DMS 273 (cell line): ENCODE measurements around the gene PPP2R1B.
A peak's percentile ranks its signal among the peaks of the same experiment; 100 is the strongest.

ENCODE experiments used
- DNase-seq: peaks from one replicate; lab custom pipeline; 2025; ENCODE audit not compliant: unreplicated experiment; lab: John Stamatoyannopoulos, UW

Gene PPP2R1B

DNA sequence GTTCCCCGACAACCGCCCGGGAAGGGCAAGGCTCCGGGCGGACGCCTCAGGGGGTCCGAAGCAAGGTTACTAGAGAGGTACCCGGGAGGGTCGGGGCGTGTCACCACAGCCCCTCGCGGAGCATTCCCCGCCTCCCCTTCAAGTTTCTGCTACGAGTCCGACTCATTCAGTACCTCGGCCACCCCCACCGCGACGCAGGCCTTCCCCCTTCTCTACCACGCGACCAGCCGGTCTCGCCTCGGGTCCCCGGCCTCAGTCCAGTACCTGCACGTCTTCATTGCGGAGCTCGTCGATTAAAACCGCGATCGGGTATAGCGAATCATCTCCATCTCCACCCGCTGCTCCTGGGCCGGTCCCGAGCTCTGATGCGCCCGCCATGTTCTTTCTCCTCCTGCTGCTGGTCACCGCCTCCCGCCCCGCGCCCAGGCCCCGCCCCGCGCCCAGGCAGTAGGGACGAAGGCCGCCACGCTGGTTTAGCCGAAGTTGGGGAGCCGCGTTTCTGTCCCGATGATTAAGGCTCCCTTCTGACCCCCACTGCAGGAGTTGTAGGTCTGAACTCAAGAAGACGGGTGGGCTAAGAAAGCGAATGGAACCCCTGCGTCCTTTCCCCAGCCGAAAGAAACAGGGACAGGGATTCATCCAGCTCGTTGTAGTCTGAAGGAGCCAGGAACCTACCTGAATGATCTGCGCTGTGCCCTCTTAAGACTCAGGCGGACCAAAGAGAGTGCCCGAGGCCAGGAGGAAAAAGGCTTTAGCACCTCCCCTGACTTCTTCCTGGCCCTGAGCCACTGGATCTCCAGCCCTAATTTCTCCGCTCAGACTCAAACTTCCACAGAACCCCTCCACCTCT is at the start of gene PPP2R1B:
Gene PPP2R1B (minus strand): TSS at position 406 of the 850 bp plus-strand sequence. CDS start 28 bp downstream, at position 378.
- peak; percentile 80 for DNase-seq

- no peak for DNase-seq
Observed at GRCh38 chr11:111815489-111815888, 49.3 kb upstream of the PPP2R1B start.

GRCh38 chr11:111814557-111815320 is 48.5 kb upstream of the PPP2R1B start:
- DNase-seq = peak; percentile 86

DNA sequence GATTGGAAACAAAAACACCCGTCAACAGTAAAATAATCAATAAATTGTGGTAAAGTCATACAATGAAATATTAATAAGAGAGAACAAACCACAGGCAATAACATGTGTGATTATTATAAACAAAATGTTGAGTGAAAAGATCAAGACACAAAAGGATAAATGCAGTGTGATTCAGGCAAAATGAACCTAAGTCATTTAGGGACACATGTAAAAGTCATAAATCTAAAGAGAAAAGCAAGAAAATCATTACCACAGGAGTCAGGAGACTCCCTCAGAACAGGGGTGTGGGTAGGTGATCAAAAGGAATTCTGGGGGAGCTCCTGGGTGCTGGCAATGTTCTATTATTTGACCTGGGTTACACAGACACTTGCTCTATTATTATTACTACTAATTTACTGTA is 47.9 kb upstream of the PPP2R1B start:
- peak; percentile 20 for DNase-seq

GRCh38 chr11:111812211-111812610 is 46.0 kb upstream of the PPP2R1B start:
- DNase-seq = no peak

- no peak for DNase-seq
Observed at GRCh38 chr11:111811445-111811844, 45.3 kb upstream of the PPP2R1B start.

DNA sequence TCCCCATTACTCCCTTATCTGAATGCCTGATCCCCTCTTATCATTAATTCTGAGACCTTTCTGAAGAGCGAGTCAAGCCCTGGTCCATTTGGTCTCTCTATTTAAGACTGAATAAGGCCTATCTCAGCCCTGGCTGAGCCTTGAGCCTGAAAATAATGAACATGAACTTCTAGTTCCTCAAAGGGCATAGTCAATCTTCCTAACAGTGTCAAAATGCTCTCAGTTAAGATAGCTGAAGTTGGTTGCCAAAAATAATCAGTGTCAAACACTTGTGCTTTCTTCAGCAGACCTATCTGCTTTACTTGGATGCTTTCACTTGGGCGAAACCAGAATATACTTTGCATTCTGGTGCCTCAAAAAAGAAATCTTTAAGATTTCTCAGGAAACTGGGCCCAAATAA is 42.6 kb upstream of the PPP2R1B start:
- DNase-seq = no peak

GRCh38 chr11:111808063-111808588 is 41.9 kb upstream of the PPP2R1B start:
- DNase-seq = no peak

DNA sequence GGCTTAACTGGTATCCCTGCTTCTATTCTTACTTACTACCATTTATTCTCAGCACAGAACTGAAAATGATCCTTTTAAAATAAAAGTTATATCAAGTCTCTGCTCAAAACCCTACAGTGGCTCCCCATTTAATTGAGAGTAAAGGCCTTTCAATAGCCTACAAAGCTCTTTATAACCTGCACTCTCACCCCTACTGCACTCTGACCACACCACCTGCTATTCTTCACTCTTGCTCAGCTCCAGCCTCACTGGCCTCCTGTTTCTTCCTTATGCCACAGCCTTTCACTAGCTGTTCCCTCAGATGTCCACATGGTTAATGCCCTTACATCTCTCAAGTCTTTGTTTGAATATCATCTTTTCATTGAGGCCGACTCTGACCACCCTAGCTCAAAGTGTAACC is 40.9 kb upstream of the PPP2R1B start:
- DNase-seq = no peak

- peak; percentile 12 for DNase-seq
Observed at GRCh38 chr11:111801135-111801534, 34.9 kb upstream of the PPP2R1B start.

GRCh38 chr11:111798279-111798678 is 32.1 kb upstream of the PPP2R1B start:
- peak; percentile 6 for DNase-seq

DNA sequence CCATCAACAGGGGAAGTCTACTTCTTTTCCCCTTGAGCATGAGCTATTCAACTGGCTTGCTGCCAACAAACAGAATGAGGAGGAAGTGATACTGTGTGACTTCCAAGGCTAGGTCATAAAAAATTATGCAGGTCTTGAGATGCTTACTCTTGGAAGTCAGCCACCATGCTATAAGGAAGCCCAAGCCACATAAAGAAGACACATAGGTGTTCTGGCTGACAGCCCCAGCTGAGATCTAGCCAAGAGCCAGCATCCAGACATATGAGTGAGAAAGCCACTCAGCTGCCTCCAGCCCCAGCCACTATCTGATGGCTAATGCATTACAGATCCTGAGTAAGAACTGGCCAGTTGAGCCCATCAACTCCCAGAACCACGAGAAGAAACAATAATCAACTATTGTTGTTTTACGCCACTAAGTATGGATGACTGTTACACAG is 31.0 kb upstream of the PPP2R1B start:
- DNase-seq = peak; percentile 94

DNA sequence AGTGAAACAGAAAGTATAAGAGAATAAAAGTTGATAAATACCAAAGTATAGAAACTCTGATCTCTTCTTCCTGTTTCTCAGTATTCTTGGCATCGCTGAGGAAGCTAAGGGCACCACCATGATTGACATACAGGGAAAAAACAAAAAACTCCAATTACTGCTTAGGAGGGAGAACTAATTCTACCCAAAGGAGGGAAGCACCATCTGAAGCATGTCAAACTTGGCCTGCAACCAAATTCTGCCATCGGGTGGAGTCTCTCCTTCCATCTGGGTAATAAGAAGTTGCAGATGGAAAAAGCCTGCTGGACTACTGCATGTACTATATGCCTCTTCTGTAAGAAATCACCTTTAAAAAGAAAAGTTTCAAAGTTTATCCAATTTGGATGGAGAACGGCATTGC is 30.5 kb upstream of the PPP2R1B start:
- DNase-seq = peak; percentile 96

GRCh38 chr11:111795334-111795985 is 29.3 kb upstream of the PPP2R1B start:
- peak; percentile 5 for DNase-seq

- DNase-seq = peak; percentile 39
Observed at GRCh38 chr11:111793863-111794262, 27.7 kb upstream of the PPP2R1B start.

- DNase-seq = no peak
Observed at GRCh38 chr11:111792955-111793500, 26.8 kb upstream of the PPP2R1B start.

DNA sequence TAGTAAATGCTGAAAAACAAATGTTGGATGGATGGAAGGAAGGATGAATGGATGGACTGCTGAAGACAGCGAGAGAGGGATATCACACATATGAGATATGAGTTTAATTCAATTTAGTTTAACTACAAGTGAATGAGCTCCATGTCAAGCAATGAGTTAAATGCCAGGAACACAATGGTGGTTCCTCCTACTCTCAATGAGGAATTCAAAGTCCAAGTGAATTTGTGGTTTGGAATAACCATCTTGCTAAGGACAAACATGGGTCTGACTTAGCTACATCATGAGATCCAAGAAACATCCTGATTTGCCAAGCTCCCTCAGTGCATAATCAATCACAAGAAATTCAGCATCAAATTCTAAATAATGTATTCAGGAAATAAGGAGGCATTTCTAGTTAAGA is 26.1 kb upstream of the PPP2R1B start:
- DNase-seq = no peak

DNA sequence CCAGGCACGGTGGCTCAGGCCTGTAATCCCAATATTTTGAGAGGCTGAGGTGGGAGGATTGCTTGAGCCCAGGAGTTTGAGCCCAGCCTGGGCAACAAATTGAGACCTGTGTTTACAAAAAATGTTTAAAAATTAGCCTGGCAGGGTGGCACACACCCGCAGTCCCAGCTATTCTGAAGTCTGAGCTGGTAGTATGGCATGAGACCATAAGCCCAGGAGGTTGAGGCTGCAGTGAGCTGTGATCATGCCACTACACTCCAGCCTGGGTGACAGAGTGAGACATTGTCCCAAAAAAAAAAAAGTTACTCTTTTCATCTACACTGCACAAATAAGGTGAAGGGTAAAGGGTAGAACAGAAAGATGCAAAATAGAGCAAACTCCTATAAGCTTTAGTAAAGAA is 22.3 kb upstream of the PPP2R1B start:
- DNase-seq = no peak

- DNase-seq = no peak
Observed at GRCh38 chr11:111788051-111788450, 21.9 kb upstream of the PPP2R1B start.

DNA sequence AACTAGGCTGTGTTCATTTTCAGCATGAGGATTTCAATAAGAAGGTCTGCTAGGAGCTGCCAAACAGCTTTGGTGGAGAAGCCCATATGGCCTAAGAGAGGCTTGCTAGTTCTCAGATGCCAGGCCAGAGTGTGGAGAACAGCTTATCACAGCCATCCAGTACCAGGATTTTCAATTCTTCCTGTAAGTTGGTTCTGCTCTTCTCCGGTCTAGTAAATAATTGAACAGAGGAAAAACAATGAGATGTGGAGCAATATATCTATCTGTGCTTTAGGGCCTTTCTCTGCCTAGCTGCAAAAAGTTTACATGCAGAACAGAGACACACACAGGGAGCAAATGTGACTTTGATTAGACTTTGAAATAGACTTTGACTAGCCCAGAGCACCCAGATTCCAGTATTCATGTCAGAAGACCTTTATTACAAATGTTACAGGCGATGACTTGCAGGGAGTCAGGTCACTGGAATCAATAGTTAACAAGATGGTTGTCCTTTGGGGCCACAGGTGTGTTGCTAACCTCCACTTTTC is 19.8 kb upstream of the PPP2R1B start:
- peak; percentile 66 for DNase-seq

- no peak for DNase-seq
Observed at GRCh38 chr11:111785076-111785475, 18.9 kb upstream of the PPP2R1B start.
